GM21367 (cell line): ENCODE data around the gene RNF115.
"Not testable (repeated sequence)": the region's sequence is repeated elsewhere in the genome, so short reads cannot be mapped to it uniquely, and the experiment has no call there.

Experiments
- ATAC-seq: cut with Tn5 transposase; IDR thresholded peaks from one replicate; pipeline ENCODE4 v1.9.1; 2021; ENCODE audit not compliant: unreplicated experiment

RNF115 gene

DNA sequence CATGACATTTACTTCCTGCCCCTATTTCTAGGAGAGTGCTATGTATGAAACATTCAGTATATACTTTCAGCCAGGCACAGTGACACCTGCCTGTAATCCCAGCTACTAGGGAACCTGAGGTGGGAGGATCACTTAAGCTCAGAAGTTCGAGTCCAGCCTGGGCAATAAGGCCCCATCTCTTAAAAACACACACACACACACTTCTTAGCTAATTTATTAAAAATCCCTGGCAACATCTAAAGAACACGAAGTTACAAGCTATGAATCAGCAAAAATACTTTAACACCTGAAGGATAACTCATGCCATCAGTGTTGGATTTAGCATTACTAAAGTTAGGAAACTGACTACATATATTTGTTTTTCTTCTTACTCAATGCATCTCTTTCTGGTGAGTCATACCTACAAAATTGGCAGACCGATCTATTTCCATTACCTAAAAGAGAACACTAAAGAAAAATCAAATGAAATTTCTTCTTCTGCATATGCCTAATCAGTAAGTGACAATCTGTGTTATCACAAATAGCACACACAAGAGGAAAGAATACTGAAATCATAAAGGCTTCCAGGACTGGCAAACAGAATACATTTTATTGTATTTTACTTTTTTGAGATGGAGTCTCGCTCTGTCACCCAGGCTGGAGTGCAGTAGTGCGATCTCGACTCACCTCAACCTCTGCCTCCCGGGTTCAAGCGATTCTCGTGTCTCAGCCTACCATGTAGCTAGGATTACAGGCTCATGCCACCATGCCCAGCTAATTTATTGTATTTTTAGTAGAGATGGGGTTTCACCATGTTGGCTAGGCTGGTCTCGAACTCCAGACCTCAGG is 41.4 kb downstream of the RNF115 start:
- no peak for ATAC-seq

DNA sequence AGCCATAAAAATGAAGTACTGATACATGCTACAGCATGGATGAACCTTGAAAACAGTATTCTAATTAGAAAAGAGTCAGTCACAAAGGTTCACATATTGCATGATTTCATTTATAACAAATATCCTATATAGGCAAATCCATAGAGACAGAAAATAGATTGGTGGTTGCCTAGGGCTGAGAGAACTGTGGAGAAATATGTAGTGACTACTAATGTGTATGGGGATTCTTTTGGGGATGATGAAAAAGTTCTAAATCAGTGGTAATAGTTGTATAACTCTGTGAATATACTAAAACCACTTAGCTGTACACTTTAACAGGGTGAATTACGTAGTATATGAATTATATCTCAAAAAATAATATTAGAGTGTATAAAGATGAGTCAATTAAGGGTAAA is 45.8 kb downstream of the RNF115 start:
- ATAC-seq, result no peak

DNA sequence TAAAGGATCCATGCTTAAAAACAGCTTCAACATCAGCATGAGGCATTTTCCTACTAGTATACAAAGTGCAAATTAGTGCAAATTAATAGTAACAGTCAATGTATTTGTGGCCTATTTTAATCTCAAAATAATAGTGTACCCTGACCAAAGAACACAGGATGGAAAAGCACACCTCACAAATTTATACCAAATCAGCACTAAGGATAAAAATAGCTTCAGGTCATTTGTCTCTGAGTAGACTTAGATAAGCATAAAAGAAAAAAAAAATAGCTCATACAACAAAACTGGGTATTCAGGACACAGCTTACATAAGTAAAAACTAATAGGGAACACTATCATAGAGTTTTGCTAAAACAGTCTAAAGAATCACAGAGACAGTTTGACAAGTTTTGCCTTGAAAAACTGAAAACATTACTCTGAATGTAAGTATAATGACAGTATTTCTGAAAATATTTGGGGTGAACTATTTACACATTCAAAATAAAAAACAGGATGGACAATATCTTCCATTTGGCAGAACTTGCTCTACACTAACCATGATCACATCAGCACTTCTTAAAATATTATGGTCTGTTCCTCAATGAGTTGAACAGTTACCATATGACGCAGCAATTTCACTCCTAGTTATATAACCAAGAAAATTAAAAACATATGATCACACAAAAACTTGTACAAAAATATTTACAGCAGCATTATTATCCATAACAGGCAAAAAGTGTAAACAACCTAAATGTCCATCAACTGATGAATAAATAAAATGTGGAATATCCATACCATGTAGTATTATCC is 46.3 kb downstream of the RNF115 start:
- no peak for ATAC-seq

DNA sequence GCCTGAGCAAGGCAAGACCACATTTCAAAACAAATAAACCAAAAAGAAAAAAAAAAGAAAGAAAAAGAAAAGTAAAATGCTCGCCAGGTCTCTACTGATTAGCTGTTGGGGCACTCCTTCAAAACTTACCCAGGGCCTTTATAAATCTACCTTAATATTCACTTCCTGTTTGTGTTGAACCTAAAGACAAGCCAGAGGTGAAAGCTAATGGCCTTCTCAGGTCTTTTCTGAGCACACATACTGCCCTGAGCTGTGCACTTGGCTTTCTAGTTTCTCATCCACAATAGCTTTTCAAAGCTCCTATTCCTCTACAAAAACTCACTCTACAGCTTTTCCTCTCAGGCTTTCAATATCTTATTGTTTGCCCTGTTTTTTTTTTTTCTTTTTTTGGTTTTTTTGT is 50.5 kb downstream of the RNF115 start:
- no peak for ATAC-seq

DNA sequence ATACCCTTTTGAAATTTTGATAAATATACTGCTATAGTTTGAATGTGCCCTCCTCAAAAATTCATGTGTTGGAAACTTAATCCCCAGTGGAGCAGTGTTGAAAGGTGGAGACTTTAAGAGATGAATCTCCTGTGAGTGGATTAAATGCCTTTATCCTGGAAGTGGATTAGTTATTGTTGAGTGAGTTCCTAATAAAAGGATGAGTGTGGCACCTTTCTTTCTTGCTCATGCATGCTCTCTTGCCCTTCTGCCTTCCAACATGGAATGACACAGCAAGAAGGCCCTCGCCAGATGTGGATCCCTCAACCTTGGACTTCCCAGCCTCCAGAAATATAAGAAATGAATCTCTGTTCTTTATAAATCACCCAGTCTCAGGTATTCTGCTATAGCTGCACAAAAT is 52.8 kb downstream of the RNF115 start:
- no peak for ATAC-seq

DNA sequence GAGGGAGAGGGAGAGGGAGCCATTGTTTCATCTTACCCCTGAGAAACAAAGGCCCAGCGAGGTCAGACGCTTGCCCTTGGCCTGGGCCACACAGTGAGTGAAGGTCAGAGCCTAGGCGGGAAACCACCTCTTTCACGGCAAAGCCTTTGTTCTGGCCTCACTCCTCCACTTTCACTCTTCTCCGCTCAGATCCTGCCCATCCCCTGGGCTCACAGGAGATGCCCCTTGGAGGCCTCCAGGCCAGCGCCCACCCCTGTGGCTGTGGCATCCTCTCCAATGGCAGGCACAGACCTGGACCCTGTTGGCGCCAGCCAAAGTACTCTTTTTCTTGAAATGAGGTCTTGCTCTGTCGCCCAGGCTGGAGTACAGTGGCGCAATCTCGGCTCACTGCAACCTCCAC is 55.9 kb downstream of the RNF115 start:
- not testable (repeated sequence) for ATAC-seq

DNA sequence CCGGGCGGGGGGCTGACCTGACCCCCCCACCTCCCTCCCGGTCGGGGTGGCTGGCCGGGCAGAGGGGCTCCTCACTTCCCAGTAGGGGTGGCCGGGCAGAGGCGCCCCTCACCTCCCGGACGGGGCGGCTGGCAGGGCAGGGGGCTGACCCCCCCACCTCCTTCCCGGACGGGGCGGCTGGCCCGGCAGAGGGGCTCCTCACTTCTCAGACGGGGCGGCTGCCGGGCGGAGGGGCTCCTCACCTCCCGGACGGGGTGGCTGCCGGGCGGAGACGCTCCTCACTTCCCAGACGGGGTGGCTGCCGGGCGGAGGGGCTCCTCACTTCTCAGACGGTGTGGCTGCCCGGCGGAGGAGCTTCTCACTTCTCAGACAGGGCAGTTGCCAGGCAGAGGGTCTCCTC is 57.0 kb downstream of the RNF115 start:
- not testable (repeated sequence) for ATAC-seq

DNA sequence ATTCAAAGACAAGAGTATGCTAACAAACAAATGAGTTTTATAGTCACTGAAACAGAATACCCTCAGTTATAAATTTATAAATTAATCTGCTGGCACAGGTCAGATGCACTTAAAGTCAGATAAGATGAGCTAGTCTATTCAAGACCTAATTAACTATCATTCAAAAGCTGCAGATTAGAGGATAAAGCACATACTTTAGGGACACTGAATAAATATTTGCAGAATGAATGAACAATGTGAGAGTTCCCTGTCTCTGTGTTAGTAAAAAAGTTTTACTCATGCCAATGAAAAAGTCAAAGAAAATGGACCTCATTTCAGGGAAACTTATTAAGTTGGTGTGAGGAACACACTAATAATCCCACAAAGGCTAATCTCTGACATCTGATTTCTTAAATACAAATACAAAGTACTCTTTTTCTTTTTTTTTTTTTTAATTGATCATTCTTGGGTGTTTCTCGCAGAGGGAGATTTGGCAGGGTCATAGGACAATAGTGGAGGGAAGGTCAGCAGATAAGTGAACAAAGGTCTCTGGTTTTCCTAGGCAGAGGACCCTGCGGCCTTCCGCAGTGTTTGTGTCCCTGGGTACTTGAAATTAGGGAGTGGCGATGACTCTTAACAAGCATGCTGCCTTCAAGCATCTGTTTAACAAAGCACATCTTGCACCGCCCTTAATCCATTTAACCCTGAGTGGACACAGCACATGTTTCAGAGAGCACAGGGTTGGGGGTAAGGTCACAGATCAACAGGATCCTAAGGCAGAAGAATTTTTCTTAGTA is 58.1 kb downstream of the RNF115 start:
- ATAC-seq, result not testable (repeated sequence)

DNA sequence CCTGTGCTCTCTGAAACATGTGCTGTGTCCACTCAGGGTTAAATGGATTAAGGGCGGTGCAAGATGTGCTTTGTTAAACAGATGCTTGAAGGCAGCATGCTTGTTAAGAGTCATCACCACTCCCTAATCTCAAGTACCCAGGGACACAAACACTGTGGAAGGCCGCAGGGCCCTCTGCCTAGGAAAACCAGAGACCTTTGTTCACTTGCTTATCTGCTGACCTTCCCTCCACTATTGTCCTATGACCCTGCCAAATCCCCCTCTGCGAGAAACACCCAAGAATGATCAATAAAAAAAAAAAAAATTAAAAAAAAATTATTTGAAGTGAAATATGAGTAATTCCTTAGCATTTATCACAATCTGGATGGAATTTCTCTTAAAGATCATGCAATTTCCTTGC is 58.8 kb downstream of the RNF115 start:
- ATAC-seq, result not testable (repeated sequence)

DNA sequence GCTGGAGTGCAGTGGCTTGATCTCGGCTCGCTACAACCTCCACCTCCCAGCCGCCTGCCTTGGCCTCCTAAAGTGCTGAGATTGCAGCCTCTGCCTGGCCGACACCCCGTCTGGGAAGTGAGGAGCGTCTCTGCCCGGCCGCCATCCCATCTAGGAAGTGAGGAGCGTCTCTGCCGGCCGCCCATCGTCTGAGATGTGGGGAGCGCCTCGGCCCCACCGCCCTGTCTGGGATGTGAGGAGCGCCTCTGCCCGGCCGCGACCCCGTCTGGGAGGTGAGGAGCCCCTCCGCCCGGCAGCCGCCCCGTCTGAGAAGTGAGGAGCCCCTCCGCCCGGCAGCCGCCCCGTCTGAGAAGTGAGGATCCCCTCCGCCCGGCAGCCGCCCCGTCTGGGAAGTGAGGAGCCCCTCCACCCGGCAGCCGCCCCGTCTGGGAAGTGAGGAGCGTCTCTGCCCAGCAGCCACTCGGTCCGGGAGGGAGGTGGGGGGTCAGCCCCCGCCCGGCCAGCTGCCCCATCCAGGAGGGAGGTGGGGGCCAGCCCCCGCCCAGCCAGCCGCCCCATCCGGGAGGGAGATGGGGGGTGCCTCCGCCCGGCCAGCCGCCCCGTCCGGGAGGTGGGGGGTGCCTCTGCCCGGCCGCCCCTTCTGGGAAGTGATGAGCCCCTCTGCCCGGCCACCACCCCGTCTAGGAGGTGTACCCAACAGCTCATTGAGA is 59.5 kb downstream of the RNF115 start:
- ATAC-seq, result not testable (repeated sequence)

DNA sequence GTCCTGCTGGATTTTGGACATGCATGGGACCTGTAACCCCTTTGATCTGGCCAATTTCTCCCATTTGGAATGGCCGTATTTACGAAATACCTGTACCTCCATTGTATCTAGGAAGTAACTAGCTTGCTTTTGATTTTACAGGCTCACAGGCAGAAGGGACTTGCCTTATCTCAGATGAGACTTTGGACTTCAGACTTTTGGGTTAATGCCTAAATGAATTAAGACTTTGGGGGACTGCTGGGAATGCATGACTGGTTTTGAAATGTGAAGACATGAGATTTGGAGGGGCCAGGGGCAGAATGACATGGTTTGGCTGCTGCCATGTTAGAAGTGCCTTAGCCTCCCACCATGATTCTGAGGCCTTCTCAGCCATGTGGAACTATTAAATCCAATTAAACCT is 61.9 kb downstream of the RNF115 start:
- not testable (repeated sequence) for ATAC-seq

DNA sequence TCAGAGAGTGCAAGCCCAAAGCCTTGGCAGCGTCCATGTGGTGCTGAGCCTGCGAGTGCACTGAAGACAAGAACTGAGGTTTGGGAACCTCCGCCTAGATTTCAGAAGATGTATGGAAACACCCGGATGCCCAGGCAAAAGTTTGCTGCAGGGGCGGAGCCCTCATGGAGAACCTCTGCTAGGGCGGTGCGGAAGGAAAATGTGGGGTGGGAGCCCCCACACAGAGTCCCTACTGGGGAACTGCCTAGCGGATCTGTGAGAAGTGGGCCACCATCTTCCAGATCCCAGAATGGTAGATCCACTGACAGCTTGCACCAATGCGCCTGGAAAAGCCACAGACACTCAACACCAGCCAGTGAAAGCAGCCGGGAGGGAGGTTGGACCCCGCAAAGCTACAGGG is 62.4 kb downstream of the RNF115 start:
- ATAC-seq, result not testable (repeated sequence)

DNA sequence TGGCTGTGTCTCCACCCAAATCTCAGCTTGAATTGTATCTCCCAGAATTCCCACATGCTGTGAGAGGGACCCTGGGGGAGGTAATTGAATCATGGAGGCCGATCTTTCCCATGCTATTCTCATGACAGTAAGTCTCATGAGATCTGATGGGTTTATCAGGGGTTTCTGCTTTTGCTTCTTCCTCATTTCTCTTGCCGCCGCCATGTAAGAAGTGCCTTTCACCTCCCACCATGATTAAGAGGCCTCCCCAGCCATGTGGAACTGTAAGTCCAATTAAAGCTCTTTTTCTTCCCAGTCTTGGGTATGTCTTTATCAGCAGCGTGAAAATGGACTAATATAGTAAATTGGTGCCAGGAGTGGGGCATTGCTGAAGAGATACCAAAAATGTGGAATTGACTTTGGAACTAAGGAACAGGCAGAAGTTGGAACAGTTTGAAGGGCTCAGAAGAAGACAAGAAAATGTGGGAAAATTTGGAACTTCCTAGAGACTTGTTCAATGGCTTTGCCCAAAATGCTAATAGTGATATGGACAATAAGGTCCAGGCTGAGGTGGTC is 63.4 kb downstream of the RNF115 start:
- not testable (repeated sequence) for ATAC-seq

DNA sequence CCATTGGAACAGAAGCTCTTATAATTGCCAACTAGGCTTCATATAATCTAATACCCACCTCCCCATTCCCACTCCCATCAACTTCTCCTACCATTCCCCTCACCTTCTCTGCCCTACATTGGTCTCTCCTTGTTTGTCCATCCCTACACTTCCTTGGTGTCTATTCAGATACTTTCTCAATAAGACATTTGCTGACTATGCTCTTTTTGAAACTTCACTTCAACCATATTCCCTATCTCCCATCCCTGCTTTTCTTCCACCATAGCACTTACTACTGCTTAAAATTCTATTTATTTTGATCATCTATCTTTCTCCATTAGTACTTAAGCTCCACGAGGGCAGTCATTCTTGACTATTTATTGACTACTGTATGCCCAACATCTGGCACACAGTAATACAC is 64.2 kb downstream of the RNF115 start:
- no peak for ATAC-seq

DNA sequence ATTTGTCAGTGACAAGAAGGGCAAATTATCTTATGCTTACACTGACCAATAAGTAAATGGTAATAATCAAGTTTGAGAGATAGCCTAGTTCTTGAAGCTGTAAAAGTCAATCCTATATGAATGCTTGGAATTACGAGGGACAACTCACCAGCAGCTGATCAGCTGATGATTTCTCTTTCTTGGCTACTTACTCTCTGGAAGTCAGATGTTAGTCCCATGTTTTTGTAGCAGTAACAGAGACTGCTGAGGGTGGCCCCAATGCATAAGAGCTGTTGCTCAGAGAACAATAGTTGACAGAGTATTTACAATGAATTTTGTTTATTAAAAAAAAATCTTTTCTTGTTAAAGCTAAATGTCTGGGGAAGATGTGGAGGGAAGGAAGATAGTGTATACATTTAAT is 65.3 kb downstream of the RNF115 start:
- ATAC-seq, result no peak

DNA sequence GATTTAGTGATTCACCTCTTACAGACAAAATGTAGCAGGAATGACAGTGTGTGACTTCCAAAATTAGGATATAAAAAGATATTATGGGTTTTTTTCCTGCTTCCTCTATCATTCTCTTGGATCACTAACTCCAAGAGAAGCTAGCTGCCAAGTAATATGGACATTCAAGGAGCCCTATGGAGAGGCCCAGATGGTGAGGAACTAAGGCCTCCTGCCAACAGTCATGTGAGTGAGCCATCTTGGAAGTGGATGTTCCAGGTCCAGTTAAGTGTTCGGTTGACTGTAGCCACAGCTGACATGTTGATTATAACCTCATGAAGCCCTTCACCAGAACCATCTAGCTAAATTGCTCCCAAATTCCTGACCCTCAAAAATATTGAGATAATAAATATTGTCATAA is 65.8 kb downstream of the RNF115 start:
- ATAC-seq, result no peak

DNA sequence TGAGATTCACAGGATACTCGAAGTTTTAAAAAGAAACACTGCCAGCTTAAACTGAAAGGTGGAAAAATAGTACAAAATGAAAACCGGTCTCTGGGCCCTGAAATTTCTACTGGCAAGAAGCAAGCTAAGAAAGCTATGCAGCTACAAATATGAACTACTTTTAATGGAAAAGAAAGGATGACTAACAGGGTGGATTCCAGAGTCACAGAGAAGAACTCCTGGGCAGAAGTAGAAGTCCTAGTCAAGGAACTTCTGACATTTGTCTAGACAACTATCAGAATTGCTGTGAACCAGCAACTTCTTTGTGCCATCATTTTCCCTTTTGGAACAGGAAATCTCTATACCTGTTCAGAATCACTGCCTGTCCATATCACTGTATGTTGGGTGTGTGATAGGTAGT is 66.5 kb downstream of the RNF115 start:
- no peak for ATAC-seq

DNA sequence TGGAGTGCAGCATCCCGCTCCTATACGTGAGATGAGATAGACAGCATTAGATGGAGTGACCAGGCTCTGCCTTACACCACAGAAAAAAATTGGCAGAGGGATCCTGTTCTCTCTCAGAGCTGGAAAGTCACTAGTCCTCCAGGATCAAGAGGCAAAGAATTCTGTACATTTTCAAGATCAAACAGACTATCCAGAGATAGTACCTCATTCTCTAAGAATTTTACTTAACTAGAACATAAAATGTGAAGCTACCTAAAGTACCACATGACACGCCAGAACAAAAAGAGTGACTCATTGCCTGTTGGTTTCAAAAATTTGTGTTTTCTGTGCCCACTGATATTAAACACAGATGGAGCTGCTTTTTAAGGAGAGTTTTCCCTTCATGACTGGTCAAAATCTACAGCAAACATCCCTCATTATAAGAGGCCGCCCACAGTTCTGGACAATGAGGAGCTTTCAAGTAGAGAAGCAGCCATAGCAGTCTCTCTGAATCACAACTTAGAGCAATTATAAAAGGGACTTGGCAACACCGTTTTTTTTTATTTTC is 72.3 kb downstream of the RNF115 start:
- ATAC-seq, result no peak

DNA sequence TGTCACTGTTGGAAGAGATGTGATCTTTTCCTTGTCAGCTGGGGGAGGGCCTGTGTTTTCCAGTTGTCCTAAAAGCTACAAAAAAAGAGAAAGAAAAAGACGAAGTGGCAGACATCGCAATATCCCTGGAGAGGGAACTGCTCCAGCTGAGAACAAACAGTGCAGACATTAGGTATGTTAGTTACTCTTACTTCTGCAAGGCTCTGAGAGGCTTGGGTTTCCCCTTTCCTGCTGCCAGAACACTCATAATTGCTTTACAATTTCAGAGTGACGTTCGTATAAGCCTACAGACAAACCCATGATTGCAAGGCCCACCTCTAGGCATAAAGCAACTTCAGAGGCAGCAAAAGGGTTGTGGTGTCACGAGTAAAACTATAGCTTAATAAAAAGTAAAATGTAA is 73.5 kb downstream of the RNF115 start:
- ATAC-seq, result no peak
